Measurements from ENCODE around the gene RDH11. TPM values are rescaled to one million over a fixed set of nuclear protein-coding genes. Genes with fewer than 3 reads are reported as not detected.

The RDH11 gene
- total and polyA plus RNA-seq, 8 donors = 6.9 to 71.6 (median 24.8) TPM

DNA sequence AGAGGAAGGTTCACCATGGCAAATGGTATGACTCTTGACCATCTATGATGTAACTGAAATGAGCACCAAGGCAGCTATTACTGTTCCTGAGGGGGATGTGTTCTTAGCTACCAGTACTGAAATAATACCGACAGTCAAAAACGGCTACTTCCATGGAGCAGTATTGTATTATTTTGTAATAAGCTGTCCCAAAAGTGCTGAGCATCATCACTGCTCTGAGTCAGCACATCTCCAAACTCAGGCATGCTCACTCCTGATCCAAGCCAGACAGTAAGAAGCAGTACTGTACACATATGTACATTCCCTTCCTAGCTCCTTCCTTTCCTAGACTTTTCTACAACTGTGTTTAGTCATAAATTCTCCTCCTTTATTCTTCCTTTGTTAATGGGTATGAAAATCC is 29.7 kb downstream of the RDH11 start:
- H3K36me3 ChIP-seq = peaks cover 1 to 15% (median 5%) of the 10 kb centered on the region in 4 donors
- DNase-seq = no peak
- WGBS, 5 donors = 78 to 94% (median 87%) methylated on average over 2 of the region's 2 CpGs
- peaks cover 0 to 51% (median 25%) of the 10 kb centered on the region in 4 donors for H3K4me1 ChIP-seq
- intact Hi-C loops (cut with DNase I; ENCODE audit: low total_unique reads) = loop anchor here (10.0 kb wide), 1 partner anchor 51 kb away; the partner anchor contains the start of gene ARG2
- no peak overlapping the region for H3K4me3 ChIP-seq
- TF ChIP-seq POLR2AphosphoS5 (IDR thresholded peaks at IDR 0.05) (no peak), EP300 (IDR thresholded peaks at IDR 0.05) (no peak)
- H3K27me3 ChIP-seq = no peaks in the 10 kb centered on the region
- no peak overlapping the region for H3K27ac ChIP-seq
- no peaks in the 10 kb centered on the region for H3K9me3 ChIP-seq

DNA sequence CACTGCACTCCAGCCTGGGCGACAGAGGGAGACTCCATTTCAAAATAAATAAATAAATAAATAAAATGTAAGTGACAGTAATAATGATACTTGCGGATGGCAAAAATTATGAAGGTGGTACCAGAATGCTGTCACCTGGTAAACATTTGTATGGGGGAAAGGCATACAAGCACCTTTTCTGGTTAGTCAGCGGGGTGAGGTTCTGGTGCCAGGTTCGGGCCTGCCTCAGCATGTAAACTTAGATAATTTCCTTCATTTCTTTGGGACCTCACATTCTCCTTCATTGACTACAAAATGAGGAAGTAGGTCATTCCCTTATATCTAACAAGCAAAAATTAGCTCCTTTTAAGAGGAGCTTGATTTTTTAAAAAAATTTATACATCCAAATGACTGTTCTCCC is 31.9 kb downstream of the RDH11 start:
- intact Hi-C loops (cut with DNase I; ENCODE audit: low total_unique reads) = loop anchor here (10.0 kb wide), 1 partner anchor 49 kb away; the partner anchor contains the start of gene ARG2
- Histone ChIP-seq H3K4me1 (peaks cover 0 to 37% (median 17%) of the 10 kb centered on the region in 4 donors), H3K4me3 (no peak overlapping the region), H3K27ac (no peak overlapping the region), H3K9me3 (no peaks in the 10 kb centered on the region), H3K36me3 (peaks cover 8 to 35% (median 25%) of the 10 kb centered on the region in 4 donors), H3K27me3 (no peaks in the 10 kb centered on the region)
- no peak for DNase-seq
- WGBS, 5 donors = 77 to 90% (median 87%) methylated on average over 4 of the region's 4 CpGs
- TF ChIP-seq POLR2AphosphoS5 (IDR thresholded peaks at IDR 0.05) (no peak), POLR2A (IDR thresholded peaks at IDR 0.05) (no peak), EP300 (IDR thresholded peaks at IDR 0.05) (no peak)
- TF ChIP-seq, protein P1, sequence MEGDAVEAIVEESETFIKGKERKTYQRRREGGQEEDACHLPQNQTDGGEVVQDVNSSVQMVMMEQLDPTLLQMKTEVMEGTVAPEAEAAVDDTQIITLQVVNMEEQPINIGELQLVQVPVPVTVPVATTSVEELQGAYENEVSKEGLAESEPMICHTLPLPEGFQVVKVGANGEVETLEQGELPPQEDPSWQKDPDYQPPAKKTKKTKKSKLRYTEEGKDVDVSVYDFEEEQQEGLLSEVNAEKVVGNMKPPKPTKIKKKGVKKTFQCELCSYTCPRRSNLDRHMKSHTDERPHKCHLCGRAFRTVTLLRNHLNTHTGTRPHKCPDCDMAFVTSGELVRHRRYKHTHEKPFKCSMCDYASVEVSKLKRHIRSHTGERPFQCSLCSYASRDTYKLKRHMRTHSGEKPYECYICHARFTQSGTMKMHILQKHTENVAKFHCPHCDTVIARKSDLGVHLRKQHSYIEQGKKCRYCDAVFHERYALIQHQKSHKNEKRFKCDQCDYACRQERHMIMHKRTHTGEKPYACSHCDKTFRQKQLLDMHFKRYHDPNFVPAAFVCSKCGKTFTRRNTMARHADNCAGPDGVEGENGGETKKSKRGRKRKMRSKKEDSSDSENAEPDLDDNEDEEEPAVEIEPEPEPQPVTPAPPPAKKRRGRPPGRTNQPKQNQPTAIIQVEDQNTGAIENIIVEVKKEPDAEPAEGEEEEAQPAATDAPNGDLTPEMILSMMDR (IDR thresholded peaks at IDR 0.05) = no peak

DNA sequence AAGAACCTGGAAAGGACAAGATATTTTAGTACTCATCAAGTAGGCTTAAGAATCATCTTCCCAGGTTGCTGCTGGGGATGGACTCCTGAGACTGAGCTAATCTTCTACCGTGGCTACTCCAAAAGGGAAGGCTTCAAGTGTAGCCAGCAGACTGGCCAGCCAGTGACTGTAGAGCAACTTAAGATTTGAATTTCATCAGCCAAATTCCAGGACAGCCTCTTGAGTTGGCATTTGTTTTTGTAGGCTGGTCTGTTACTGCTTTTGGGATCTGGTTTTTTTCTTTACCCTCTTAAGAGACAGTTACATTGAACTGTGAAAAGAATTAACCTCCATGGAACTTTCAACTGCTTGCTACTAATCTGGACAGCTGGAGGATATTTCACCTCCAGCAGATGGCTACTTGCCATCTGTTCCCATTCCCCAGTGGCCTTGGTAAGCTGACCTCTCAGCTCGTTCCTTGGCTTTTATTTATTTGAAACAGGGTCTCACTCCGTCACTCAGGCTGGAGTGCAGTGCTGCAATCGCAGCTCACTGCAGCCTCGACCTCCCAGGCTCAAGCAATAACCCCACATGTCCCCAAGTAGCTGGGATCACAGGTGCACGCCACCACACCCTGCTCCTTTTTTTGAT is 41.8 kb downstream of the RDH11 start:
- H3K9me3 ChIP-seq = no peaks in the 10 kb centered on the region
- no peak overlapping the region for H3K4me3 ChIP-seq
- intact Hi-C loops (cut with DNase I; ENCODE audit: low total_unique reads) = no loop called here
- no peaks in the 10 kb centered on the region for H3K4me1 ChIP-seq
- H3K36me3 ChIP-seq = peaks cover 82 to 100% (median 100%) of the 10 kb centered on the region in 4 donors
- no peaks in the 10 kb centered on the region for H3K27me3 ChIP-seq
- 81 to 91% (median 90%) methylated on average over 6 of the region's 6 CpGs for WGBS, 5 donors
- DNase-seq = no peak
- TF ChIP-seq POLR2AphosphoS5 (IDR thresholded peaks at IDR 0.05) = no peak
- H3K27ac ChIP-seq = no peak overlapping the region

DNA sequence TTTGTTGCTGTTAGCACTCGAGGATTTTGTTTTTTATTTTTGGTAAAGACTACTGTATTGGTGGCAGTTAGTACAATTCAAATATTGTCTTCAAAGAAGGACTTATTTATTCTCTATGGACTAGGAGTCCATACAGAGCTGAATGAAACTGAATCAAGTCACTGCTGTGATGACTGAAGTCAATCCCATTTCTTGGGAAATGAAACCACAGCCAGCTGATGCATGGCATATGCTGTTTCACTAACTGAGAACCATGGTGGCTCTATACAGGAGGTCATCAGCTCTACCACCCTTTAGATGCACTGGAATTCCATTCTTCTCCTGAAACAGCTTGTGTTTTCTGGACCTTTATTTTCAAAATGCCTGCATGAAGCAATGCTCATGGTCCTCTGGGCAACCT is 43.4 kb downstream of the RDH11 start:
- no peak overlapping the region for H3K27ac ChIP-seq
- H3K36me3 ChIP-seq = peaks cover 77 to 100% (median 100%) of the 10 kb centered on the region in 4 donors
- TF ChIP-seq POLR2A (IDR thresholded peaks at IDR 0.05) (no peak), EP300 (IDR thresholded peaks at IDR 0.05) (no peak), POLR2AphosphoS5 (IDR thresholded peaks at IDR 0.05) (no peak)
- TF ChIP-seq, protein P1 (IDR thresholded peaks at IDR 0.05) = no peak
- WGBS, 5 donors = 86 to 92% (median 88%) methylated on average over 1 of the region's 1 CpG
- H3K9me3 ChIP-seq = no peaks in the 10 kb centered on the region
- intact Hi-C loops (cut with DNase I; ENCODE audit: low total_unique reads) = no loop called here
- no peaks in the 10 kb centered on the region for H3K27me3 ChIP-seq
- no peaks in the 10 kb centered on the region for H3K4me1 ChIP-seq
- DNase-seq = no peak
- no peak overlapping the region for H3K4me3 ChIP-seq

DNA sequence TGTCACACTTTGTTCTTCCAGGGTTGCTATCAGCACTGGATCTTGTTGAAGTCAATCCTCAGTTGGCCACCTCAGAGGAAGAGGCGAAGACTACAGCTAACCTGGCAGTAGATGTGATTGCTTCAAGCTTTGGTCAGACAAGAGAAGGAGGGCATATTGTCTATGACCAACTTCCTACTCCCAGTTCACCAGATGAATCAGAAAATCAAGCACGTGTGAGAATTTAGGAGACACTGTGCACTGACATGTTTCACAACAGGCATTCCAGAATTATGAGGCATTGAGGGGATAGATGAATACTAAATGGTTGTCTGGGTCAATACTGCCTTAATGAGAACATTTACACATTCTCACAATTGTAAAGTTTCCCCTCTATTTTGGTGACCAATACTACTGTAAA is 44.9 kb downstream of the RDH11 start:
- TF ChIP-seq EP300 (IDR thresholded peaks at IDR 0.05) (no peak), POLR2A (IDR thresholded peaks at IDR 0.05) (no peak), POLR2AphosphoS5 (IDR thresholded peaks at IDR 0.05) (no peak)
- TF ChIP-seq, protein P1 (IDR thresholded peaks at IDR 0.05) = no peak
- no peaks in the 10 kb centered on the region for H3K27me3 ChIP-seq
- H3K4me3 ChIP-seq = no peak overlapping the region
- 78 to 89% (median 83%) methylated on average over 2 of the region's 2 CpGs for WGBS, 5 donors
- intact Hi-C loops (cut with DNase I; ENCODE audit: low total_unique reads) = no loop called here
- no peaks in the 10 kb centered on the region for H3K9me3 ChIP-seq
- no peak overlapping the region for H3K27ac ChIP-seq
- no peaks in the 10 kb centered on the region for H3K4me1 ChIP-seq
- no peak for DNase-seq
- peaks cover 68 to 100% (median 100%) of the 10 kb centered on the region in 4 donors for H3K36me3 ChIP-seq

All from stomach (tissue), 9 donors.